A673 (cell line): ENCODE results near the gene EFCAB14.

Experiments
- CTCF ChIP-seq: fragments of 300-800, 200-600 bp; sonication (generic); conservative IDR thresholded peaks from 2 replicates; pipeline ENCODE4 v1.5.1; 2017; ENCODE audit warnings: low read depth, mild to moderate bottlenecking, antibody characterized with exemption, low read length, moderate library complexity, mixed read lengths
- EZH2 ChIP-seq: fragments of 200-600 bp; sonication (generic); IDR thresholded peaks from 2 replicates; pipeline ENCODE4 v1.6.1; 2017; ENCODE audit warnings: borderline replicate concordance, low read depth, mild to moderate bottlenecking, mixed read lengths, antibody characterized with exemption, low read length; ENCODE audit not compliant: poor library complexity, severe bottlenecking

GRCh38 chr1:46764402-46764801 is 45.5 kb upstream of the EFCAB14 start:
- TF ChIP-seq CTCF (no peak), EZH2 (no peak)
